HG03354 (cell line): ENCODE data around the gene HSD17B10.
"Not testable (repeated sequence)": the region's sequence is repeated elsewhere in the genome, so short reads cannot be mapped to it uniquely, and the experiment has no call there.

Experiments used
- ATAC-seq: cut with Tn5 transposase; IDR thresholded peaks from one replicate; pipeline ENCODE4 v1.9.1; 2021; ENCODE audit warnings: mild to moderate bottlenecking; ENCODE audit not compliant: unreplicated experiment, poor library complexity, severe bottlenecking

Gene HSD17B10

GRCh38 chrX:53438832-53439230 is 4.7 kb upstream of the HSD17B10 start:
- ATAC-seq, result no peak

GRCh38 chrX:53438174-53438831 is 4.1 kb upstream of the HSD17B10 start:
- ATAC-seq, result no peak

- no peak for ATAC-seq
Observed at GRCh38 chrX:53437206-53437605, 3.0 kb upstream of the HSD17B10 start.

GRCh38 chrX:53435997-53436396 is 1.8 kb upstream of the HSD17B10 start:
- peak; percentile 81 for ATAC-seq

GRCh38 chrX:53430231-53430630 is 3.9 kb downstream of the HSD17B10 start:
- ATAC-seq, result no peak

GRCh38 chrX:53429755-53430154 is 4.4 kb downstream of the HSD17B10 start:
- no peak for ATAC-seq

- ATAC-seq, result no peak
Observed at GRCh38 chrX:53422861-53423306, 11.3 kb downstream of the HSD17B10 start, which contains the start of gene RIBC1. Gene RIBC1, plus strand, starts transcription at chrX:53422873. Its CDS starts 3,404 bp downstream, at chrX:53426277.

GRCh38 chrX:53422086-53422860 is 11.9 kb downstream of the HSD17B10 start, which contains the start of gene SMC1A:
Gene SMC1A, minus strand, starts transcription at chrX:53422654. Its CDS starts 54 bp downstream, at chrX:53422600.
- ATAC-seq, result peak; percentile 94

GRCh38 chrX:53421772-53422085 is 12.4 kb downstream of the HSD17B10 start:
- peak; percentile 17 for ATAC-seq

GRCh38 chrX:53421125-53421524 is 13.0 kb downstream of the HSD17B10 start:
- ATAC-seq, result no peak

GRCh38 chrX:53420351-53420750 is 13.8 kb downstream of the HSD17B10 start:
- ATAC-seq, result not testable (repeated sequence)

- ATAC-seq, result no peak
Observed at GRCh38 chrX:53412446-53412845, 21.7 kb downstream of the HSD17B10 start.

- no peak for ATAC-seq
Observed at GRCh38 chrX:53403535-53403934, 30.6 kb downstream of the HSD17B10 start.

- no peak for ATAC-seq
Observed at GRCh38 chrX:53398216-53398615, 36.0 kb downstream of the HSD17B10 start.

- no peak for ATAC-seq
Observed at GRCh38 chrX:53395605-53396298, 38.4 kb downstream of the HSD17B10 start.

GRCh38 chrX:53383376-53384076 is 50.6 kb downstream of the HSD17B10 start:
- ATAC-seq, result no peak
